ENCODE results near the gene AGPS.

AGPS gene

DNA sequence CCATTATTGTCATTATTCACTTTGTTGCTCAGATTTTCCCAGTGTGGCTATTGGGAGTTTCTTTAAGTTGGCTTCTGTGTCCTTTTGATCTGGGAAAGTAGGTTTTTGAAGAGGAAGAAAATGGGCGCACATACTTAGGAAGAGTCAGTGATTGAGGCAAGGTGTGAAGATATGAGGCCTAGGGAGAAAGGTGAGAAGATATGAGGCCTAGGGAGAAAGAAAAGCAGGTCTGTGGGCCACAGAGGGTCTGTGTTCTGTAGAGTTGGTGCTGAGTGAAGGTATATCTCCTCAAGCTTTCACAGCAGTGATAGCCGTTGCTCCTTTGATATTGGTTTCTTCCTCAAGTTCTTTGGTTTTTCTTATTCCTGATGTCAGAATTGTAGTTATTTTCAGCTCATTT, 126.2 kb downstream of the AGPS start:
- no peak overlapping the region for H3K27ac ChIP-seq (ENCODE audit: extremely low read depth, low read depth, low read length)
- POLR2A ChIA-PET, result no interaction called here
- TF ChIP-seq AEBP2 (tag by site-specific recombination; IDR thresholded peaks at IDR 0.05; ENCODE audit: borderline replicate concordance) (no peak), ZNF521 (tag by site-specific recombination; IDR thresholded peaks at IDR 0.05) (no peak), ZBTB49 (tag by site-specific recombination; IDR thresholded peaks at IDR 0.05; ENCODE audit: low read depth) (no peak), ZNF169 (tag by site-specific recombination; IDR thresholded peaks at IDR 0.05) (no peak), ZNF132 (tag by site-specific recombination; IDR thresholded peaks at IDR 0.05; ENCODE audit: borderline replicate concordance) (no peak), ZNF311 (tag by site-specific recombination; IDR thresholded peaks at IDR 0.05; ENCODE audit: borderline replicate concordance) (no peak)
- CTCF ChIA-PET, result no interaction called here
- no peaks in the 10 kb centered on the region for H3K4me1 ChIP-seq (ENCODE audit: control insufficient read depth, insufficient read depth, low read length)
- peaks cover 0 to 12% of the 10 kb centered on the region in 2 experiments; a peak in 1 of 3 replicates for H3K36me3 ChIP-seq (ENCODE audit: control insufficient read depth in 2 of 2, insufficient read depth in 1 of 2, low read length in 2 of 2)
- no peaks in the 10 kb centered on the region for H3K9me3 ChIP-seq (ENCODE audit: control insufficient read depth, insufficient read depth, low read depth, low read length)
- no peak overlapping the region for H3K4me3 ChIP-seq (ENCODE audit: low read depth, low read length)

GRCh38 chr2:177519534-177520115, 127.1 kb downstream of the AGPS start:
- H3K4me1 ChIP-seq (ENCODE audit: control insufficient read depth, insufficient read depth, low read length), result no peaks in the 10 kb centered on the region
- CTCF ChIA-PET, result interaction anchor here (0.6 kb wide), 1 partner anchor 215 kb away, joined by 3 read pairs; no protein-coding TSS in a partner anchor
- TF ChIP-seq ZNF561 (tag by site-specific recombination; IDR thresholded peaks at IDR 0.05; ENCODE audit: borderline replicate concordance) (no peak), ELK4 (IDR thresholded peaks at IDR 0.05; ENCODE audit: borderline replicate concordance, low read depth, low read length) (no peak), ZFHX2 (tag by site-specific recombination; conservative IDR thresholded peaks at IDR 0.05) (no peak), ZBTB8A (tag by site-specific recombination; IDR thresholded peaks at IDR 0.05) (no peak), ZNF692 (tag by site-specific recombination; IDR thresholded peaks at IDR 0.05) (no peak), ZBTB44 (tag by site-specific recombination; IDR thresholded peaks at IDR 0.05) (no peak)
- no peak overlapping the region for H3K4me3 ChIP-seq (ENCODE audit: low read depth, low read length)
- H3K27ac ChIP-seq (ENCODE audit: extremely low read depth, low read depth, low read length), result no peak overlapping the region
- POLR2A ChIA-PET, result no interaction called here
- no peaks in the 10 kb centered on the region for H3K9me3 ChIP-seq (ENCODE audit: control insufficient read depth, insufficient read depth, low read depth, low read length)
- H3K36me3 ChIP-seq (ENCODE audit: control insufficient read depth in 2 of 2, insufficient read depth in 1 of 2, low read length in 2 of 2), result peaks cover 0 to 16% of the 10 kb centered on the region in 2 experiments; a peak in 1 of 3 replicates

DNA sequence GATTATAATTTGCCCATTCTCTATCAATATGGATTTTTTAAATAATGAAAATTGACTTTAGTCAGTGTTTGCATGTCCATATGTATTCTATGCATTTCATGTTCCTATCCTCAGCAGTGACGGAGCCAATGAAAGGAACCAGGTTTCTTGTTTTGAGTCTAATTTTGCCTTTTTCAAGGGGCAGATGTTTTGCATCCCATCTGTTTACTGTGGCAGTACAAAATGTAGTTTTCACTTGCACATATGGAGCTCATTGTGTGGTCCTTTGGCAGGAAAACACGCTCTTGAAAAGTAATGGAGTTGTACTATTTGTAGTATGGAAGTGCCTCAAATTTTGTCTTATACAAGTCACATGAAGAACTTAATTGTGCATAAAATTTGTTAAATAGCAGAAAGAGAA, 127.8 kb downstream of the AGPS start:
- H3K36me3 ChIP-seq (ENCODE audit: control insufficient read depth in 2 of 2, insufficient read depth in 1 of 2, low read length in 2 of 2), result peaks cover 0 to 16% of the 10 kb centered on the region in 2 experiments; a peak in 1 of 3 replicates
- H3K9me3 ChIP-seq (ENCODE audit: control insufficient read depth, insufficient read depth, low read depth, low read length), result no peaks in the 10 kb centered on the region
- no peak overlapping the region for H3K4me3 ChIP-seq (ENCODE audit: low read depth, low read length)
- ChIA-PET POLR2A (no interaction called here), CTCF (interaction anchor here (0.6 kb wide), 1 partner anchor 214 kb away, joined by 3 read pairs; no protein-coding TSS in a partner anchor)
- no peaks in the 10 kb centered on the region for H3K4me1 ChIP-seq (ENCODE audit: control insufficient read depth, insufficient read depth, low read length)
- TF ChIP-seq SP3 (tag by site-specific recombination; IDR thresholded peaks at IDR 0.05) (no peak), ZNF548 (tag by site-specific recombination; IDR thresholded peaks at IDR 0.05) (no peak), ZBTB1 (tag by site-specific recombination; IDR thresholded peaks at IDR 0.05) (no peak), OSR2 (tag by site-specific recombination; IDR thresholded peaks at IDR 0.05) (no peak), PRDM1 (tag by site-specific recombination; IDR thresholded peaks at IDR 0.05) (no peak)
- TF ChIP-seq, protein P1, sequence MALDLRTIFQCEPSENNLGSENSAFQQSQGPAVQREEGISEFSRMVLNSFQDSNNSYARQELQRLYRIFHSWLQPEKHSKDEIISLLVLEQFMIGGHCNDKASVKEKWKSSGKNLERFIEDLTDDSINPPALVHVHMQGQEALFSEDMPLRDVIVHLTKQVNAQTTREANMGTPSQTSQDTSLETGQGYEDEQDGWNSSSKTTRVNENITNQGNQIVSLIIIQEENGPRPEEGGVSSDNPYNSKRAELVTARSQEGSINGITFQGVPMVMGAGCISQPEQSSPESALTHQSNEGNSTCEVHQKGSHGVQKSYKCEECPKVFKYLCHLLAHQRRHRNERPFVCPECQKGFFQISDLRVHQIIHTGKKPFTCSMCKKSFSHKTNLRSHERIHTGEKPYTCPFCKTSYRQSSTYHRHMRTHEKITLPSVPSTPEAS (tag by site-specific recombination; IDR thresholded peaks at IDR 0.05), result no peak
- H3K27ac ChIP-seq (ENCODE audit: extremely low read depth, low read depth, low read length), result no peak overlapping the region

Data from HEK293 (cell line).